ENCODE results near the gene EPN3.

- TF ChIP-seq POLR2A (IDR thresholded peaks at IDR 0.05) (no peak), CTCF (IDR thresholded peaks at IDR 0.05) (no peak)
Observed at GRCh38 chr17:50542795-50543774, 10.6 kb downstream of the EPN3 start.

All from lower leg skin (tissue), 3 donors.